Superior temporal gyrus (tissue), 1 donor: ENCODE results near the gene RETSAT.
"Not testable (repeated sequence)": the region's sequence is repeated elsewhere in the genome, so short reads cannot be mapped to it uniquely, and the experiment has no call there.

Experiments used
- DNase-seq: peaks from one replicate; pipeline ENCODE4 v3.0.0-alpha.2; 2016; ENCODE audit errors: extremely low spot score

The RETSAT gene

DNA sequence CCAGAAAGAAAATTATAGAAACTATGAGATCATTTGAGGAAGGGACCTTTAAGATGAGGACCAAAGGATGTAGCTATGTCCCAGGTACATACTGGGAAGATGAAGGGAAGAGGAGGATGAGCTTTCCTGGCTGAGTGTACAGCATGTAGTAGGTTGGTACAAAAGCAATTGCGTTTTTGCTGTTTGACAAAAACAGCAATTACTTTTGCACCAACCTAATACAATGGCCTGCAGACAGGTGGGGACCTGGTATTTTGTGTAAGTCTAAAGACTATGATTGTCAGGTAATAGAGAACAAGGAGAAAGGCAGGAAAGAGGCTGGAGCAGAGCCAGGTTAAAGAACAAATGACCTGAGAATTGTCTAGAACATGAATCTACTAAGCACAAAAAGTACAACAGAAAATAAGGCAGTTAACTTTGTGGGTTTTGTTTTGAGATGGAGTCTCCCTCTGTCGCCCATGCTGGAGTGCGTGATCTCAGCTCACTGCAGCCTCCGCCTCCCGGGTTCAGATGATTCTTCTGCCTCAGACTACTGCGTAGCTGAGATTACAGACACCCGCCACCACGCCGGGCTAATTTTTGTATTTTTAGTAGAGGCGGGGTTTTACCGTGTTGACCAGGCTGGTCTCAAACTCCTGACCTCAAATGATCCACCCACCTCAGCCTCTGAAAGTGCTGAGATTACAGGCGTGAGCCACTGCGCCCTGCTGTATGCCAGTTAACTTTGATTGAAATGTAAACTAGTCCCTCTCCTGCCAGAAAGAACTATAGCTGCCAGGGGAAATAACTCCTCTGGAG is 23.3 kb downstream of the RETSAT start:
- DNase-seq: no peak

DNA sequence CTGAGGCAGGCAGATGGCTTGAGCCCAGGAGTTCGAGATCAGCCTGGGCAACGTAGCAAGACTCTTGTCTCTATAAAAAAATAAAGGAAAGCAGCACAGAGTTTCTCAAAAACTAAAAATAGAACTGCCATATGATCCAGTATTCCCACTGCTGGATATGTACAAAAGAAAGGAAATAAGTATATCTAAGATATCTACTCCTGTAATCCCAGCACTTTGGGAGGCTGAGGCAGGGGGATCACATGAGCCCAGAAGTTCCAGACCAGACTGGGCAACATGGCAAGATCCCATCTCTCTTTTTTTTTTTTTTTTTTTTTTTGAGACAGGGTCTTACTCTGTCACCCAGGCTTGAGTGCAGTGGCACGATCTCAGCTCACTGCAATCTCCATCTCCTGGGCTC is 24.6 kb downstream of the RETSAT start:
- not testable (repeated sequence) for DNase-seq

DNA sequence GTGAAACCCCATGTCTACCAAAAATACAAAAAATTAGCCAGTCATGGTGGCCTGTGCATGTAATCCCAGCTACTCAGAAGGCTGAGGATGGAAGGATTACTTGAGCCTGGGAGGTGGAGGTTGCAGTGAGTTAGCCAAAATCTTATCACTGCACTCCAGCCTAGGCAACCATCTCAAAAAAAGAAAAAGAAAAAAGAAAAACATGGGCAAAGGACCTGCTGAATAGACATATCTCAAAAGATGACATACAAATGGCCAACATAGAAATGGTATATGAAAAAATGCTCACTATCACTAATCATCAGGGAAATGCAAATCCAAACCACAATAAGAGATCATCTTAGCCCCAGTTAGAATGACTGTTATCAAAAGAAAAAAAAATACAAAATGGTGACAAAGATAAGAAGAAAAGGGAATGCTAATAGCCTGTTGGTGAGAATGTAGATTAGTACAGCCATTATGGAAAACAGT is 25.1 kb downstream of the RETSAT start:
- no peak for DNase-seq

DNA sequence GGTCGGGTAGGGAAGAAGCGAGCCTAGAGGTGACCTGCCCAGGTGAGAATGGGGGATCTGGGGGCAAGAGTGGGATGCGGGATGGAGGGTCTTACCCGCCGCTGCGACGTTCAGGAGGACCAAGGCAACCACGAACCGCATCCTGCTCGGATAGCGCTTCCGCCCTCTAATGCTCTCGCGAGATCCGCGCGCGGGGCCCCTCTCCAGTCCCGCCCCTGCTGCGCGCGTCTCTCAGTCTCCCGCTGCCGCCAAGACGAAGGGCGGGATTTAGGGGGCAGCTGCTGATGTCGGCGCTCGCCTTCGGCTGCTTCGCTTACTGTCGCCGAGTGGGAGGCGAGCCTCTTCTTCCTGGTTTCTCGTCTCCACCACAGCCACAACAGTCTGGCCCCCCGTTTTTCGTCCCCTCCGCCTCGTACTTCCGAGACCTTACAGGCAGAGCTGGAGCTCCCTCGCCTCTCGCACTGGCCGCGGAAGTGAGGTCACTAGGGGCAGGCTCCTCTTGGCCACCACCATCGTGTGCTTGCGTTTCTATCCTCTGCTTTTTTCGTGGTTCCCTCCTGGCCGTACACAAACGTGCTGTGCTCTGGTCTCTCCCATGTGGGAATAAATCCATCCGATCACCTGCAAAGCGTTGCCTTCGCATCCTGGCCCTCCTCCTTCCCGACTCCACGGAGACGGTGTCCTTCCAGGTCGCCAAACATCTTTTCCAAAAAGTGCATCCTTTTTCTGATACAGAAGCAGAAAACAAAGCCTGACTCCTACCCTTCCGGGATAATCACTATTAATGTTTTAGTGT is 26.3 kb downstream of the RETSAT start, which contains the start of gene TGOLN2:
Gene TGOLN2 (minus strand): TSS at position 168 of the 796 bp plus-strand sequence. CDS start 27 bp downstream, at position 141.
- DNase-seq: peak; percentile 94

- no peak for DNase-seq
These were observed 27.0 kb downstream of the RETSAT start for GRCh38 chr2:85327160-85327821.

DNA sequence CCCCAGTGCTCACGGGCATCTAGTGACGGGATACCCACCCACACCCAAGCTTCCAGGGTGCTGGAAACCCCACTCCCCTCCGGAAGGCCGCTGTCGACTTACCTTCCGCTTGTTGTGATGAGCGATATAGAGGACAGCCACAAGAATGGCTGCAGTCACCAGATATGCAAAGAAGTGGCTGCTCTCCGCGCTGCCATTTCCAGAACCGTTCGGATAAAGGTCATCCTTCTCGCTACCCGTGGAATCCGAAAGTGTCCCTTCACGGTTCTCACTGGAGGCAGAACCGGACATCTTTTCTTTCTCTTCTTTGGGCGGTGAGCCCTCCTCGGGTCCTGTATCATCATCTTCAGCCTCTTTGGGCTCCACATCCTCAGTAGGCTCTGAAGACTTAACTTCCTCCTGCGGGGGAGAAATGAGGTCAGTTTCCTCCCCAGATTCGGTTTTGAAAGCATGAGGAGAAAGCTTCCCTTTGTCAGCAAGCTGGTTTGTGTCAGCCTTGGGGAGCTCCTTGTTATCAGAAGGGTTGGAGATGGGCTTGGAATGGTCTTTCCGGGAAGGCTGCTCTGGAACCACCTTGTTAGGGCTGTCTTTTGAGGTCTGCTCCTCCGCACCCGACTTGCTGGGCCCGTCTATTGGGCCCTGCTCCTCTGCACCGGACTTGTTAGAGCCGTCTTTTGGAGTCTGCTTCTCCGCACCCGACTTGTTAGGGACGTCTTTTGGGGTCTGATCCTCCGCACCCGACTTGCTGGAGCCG is 27.7 kb downstream of the RETSAT start:
- no peak for DNase-seq

DNA sequence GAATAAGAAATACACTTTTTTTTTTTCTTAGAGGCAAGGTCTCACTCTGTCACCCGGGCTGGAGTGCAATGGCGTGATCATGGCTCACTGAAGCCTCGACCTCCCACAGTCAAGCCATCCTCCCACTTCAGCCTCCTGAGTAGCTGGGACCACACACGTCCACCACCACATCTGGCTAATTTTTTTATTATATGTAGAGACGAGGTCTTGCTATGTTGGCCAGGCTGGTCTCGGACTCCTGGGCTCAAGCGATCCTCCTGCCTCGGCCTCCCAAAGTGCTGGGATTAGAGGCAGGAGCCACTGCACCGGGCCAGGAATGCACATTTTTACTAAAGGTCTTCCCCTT is 28.9 kb downstream of the RETSAT start:
- no peak for DNase-seq

DNA sequence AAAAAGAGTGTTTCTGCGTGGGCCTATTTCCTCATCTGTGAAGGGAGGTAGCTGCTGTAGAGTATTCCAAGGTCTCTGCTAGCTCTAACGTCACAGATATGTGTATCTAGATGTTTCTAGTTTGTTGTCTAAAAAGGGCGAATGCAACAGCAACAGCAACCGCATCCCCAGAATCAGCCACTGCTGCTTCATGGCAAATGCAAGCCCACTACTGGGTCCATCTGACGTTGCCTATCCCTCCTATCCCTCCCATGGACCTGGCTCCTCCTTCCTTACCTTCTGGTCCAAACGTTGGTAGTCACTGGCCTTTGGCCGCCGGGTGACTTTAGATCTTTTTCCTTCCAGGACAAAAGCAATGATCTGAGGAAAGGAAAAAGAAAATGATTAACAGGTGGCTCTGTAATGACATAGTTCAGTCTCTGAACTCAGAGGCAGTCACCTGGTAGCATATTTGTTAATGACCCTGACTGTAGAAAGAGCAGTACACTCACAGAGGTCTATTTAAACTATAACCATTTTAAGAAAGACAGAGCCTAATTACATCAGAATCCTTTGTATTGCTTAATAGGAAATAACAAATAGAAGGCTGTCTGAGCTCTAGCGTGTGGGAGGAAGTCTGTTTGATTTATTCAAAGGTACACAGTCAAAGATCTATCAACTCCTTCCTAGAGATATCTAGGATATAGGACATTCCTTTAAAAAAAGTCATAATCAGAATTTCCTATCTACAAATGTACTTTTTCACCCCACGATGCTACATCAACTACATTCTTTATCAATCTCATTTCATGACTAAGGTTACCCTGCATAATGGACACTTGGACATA is 29.5 kb downstream of the RETSAT start:
- no peak for DNase-seq

DNA sequence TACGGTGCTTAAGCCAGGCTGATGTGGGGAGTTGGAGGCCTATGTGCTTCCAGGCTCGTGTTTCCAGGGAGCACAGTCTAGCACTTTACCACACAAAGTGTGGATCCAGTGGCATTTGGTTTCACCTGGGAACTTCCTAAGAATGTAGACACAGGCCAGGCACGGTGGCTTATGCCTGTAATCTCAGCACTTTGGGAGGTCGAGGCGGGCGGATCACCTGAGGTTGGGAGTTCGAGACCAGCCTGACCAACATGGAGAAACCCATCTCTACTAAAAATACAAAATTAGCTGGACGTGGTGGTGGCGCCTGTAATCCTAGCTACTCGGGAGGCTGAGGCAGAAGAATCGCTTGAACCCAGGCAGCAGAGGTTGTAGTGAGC is 30.4 kb downstream of the RETSAT start:
- DNase-seq: not testable (repeated sequence)

- no peak for DNase-seq
These were observed 30.9 kb downstream of the RETSAT start for GRCh38 chr2:85323351-85323987.

- DNase-seq: no peak
These were observed 34.5 kb downstream of the RETSAT start for GRCh38 chr2:85319796-85320195.

DNA sequence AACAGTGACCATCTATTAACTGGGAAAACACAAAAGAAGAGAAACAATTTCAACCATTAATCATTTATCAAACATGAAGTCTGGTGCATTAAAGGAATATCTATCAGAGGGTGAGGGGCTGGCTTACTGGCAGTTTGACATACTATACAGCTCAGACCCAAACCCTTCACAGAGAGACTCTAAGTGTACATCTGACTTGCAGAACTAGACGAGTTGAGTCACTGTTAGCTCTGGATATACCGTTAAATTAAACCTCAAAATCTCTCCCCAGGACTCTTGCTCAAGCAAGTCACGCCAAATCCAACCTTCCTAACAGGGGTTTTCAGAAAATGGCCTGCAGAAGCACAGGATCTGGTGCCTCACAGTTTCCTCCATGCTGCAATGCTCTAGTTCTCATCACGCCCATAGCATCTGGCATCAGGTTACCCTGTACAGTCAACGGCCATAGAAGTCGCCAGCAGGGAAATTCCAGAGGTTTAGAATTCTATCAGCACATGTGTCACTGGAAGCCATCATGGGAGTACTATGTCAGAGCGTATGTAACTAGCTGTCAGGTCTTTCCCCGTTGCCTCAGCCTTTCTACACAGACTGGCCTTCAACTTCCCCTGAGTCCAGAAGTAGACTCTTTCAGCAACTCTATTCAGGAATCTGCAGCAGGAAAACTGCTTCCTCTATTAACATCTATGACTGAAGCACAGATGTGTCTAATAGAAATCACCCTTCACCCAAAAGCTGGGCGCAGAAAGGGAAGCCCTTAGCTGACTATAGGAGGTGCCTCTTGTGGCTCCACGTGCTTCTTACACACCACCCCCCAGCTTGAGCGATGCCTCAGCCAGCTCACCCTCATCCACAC is 35.9 kb downstream of the RETSAT start:
- no peak for DNase-seq

DNA sequence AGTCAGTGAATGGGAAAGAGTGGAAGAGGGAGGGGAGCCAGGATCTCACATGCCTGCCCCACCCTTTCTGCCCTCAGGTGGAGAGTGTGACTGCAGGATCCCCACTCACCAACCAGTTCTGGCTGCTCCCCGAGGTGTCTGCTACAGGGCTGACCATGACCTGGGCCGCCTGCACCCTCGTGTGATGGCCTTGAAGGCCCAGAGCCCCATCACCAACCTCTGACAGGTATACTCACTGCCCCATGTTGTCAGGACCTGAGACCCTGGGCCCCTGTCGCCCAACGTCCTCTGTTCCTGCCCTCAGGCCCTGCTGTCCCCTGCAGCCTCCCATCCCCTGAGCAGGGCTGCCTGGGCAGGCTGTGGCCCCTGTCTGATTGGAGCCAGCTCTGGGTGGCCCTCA is 38.4 kb downstream of the RETSAT start:
- DNase-seq: not testable (repeated sequence)

GRCh38 chr2:85314884-85315242 is 39.5 kb downstream of the RETSAT start:
- no peak for DNase-seq

- no peak for DNase-seq
These were observed 41.9 kb downstream of the RETSAT start for GRCh38 chr2:85312404-85312803.

DNA sequence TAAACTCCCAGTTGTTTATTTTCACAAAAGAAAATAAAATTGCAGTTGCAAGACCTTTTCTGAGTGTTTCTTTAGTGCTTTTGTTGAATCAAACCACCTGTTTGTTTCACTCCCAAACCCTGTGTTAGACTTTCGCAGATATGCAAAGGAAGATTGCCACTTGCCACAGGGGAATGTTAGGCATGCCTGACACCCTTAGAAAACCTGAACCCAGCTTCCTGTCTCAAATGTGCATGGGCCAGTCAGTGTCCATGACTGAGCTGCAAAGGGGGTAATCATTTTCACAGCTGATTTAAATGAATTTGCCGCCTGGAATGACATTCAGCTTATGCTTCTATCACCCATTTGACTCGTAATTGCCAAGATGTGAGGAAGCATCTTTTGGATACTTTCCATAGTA is 44.0 kb downstream of the RETSAT start:
- DNase-seq: no peak

GRCh38 chr2:85309699-85310321 is 44.5 kb downstream of the RETSAT start:
- no peak for DNase-seq

GRCh38 chr2:85308896-85309555 is 45.3 kb downstream of the RETSAT start:
- no peak for DNase-seq
